C4-2B (cell line): ENCODE data around the gene RNH1.

ENCODE experiments used
- CTCF ChIP-seq: fragments of 450-650 bp; conservative IDR thresholded peaks from 2 replicates; pipeline ENCODE4 v1.5.1; 2017; ENCODE audit warnings: mild to moderate bottlenecking
- ZFX ChIP-seq: fragments of 450-650 bp; IDR thresholded peaks from 2 replicates; pipeline ENCODE4 v1.6.1; 2017

DNA sequence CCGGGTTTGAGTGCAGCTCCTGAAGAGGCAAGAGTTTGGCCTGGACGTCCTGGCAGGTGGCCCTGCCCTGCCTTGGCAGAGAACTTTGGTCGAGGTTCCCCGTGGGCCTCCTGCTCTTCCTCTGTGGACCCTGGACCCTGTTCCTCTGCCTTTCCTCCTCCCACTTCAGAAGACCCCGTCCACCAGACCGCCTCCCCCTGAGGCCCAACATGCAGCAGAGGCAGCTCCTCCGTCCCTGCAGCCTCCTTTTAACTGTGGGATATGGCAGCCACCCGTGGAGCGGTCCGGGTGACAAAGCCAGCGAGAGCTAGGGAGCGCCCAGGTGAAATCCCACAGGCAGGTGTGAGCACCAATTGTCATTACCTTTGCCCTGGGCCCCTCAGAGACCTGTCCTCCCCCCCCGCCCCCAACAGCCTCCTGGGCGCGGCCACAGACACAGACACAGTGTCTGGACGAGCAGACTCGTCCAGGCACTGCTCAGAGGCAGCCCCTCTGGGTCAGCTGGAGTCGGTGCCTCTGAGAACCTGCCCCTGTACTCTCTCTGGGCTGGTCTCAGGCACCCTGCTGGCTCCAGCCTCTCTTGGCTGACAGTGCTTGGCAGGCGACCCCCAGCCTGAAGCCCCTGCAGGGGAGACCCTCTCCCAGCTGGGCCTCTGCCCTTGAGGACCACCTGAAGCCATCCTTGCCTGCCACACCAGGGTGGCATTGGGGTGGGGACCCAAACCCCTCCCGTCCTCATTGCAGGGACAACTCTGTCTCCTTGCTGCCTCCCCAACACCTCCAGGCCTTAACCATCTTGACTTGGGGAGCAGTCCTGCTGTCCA lies 61.1 kb downstream of the RNH1 start:
- TF ChIP-seq CTCF (no peak), ZFX (no peak)
